HG03095 (cell line): Measurements from ENCODE around the gene TCP11L2.
"Not testable (repeated sequence)": the region's sequence is repeated elsewhere in the genome, so short reads cannot be mapped to it uniquely, and the experiment has no call there.

Experiments
- ATAC-seq: cut with Tn5 transposase; IDR thresholded peaks from one replicate; pipeline ENCODE4 v1.9.1; 2021; ENCODE audit warnings: moderate library complexity; ENCODE audit not compliant: unreplicated experiment

The TCP11L2 gene

GRCh38 chr12:106304797-106305196 lies 2.3 kb downstream of the TCP11L2 start:
- ATAC-seq = no peak

GRCh38 chr12:106305376-106305775 lies 2.8 kb downstream of the TCP11L2 start:
- no peak for ATAC-seq

- no peak for ATAC-seq
These were observed 4.6 kb downstream of the TCP11L2 start for GRCh38 chr12:106307181-106307580.

GRCh38 chr12:106308121-106308520 lies 5.6 kb downstream of the TCP11L2 start:
- ATAC-seq = no peak

- ATAC-seq = no peak
These were observed 6.1 kb downstream of the TCP11L2 start for GRCh38 chr12:106308611-106309010.

- no peak for ATAC-seq
These were observed 7.4 kb downstream of the TCP11L2 start for GRCh38 chr12:106309671-106310505.

- ATAC-seq = no peak
These were observed 8.2 kb downstream of the TCP11L2 start for GRCh38 chr12:106310687-106311086.

GRCh38 chr12:106311139-106311538 lies 8.6 kb downstream of the TCP11L2 start:
- ATAC-seq = no peak

GRCh38 chr12:106313413-106313812 lies 10.9 kb downstream of the TCP11L2 start:
- ATAC-seq = not testable (repeated sequence)

- no peak for ATAC-seq
These were observed 13.0 kb downstream of the TCP11L2 start for GRCh38 chr12:106315523-106315922.

- ATAC-seq = no peak
These were observed 15.0 kb downstream of the TCP11L2 start for GRCh38 chr12:106317406-106318082.

- ATAC-seq = no peak
These were observed 18.8 kb downstream of the TCP11L2 start for GRCh38 chr12:106321139-106321850.

GRCh38 chr12:106323537-106323936 lies 21.0 kb downstream of the TCP11L2 start:
- ATAC-seq = no peak

- ATAC-seq = no peak
These were observed 24.9 kb downstream of the TCP11L2 start for GRCh38 chr12:106327309-106327869.

GRCh38 chr12:106328735-106329134 lies 26.2 kb downstream of the TCP11L2 start:
- no peak for ATAC-seq

- ATAC-seq = no peak
These were observed 26.9 kb downstream of the TCP11L2 start for GRCh38 chr12:106329231-106329982.

- ATAC-seq = no peak
These were observed 29.1 kb downstream of the TCP11L2 start for GRCh38 chr12:106331599-106331998.

GRCh38 chr12:106332536-106332935 lies 30.0 kb downstream of the TCP11L2 start:
- no peak for ATAC-seq

- no peak for ATAC-seq
These were observed 30.5 kb downstream of the TCP11L2 start for GRCh38 chr12:106333010-106333409.

- ATAC-seq = no peak
These were observed 31.2 kb downstream of the TCP11L2 start for GRCh38 chr12:106333756-106334155.
